Transverse colon (tissue), 4 donors: Measurements from ENCODE around the gene PUS7.
"Not testable (repeated sequence)": the region's sequence is repeated elsewhere in the genome, so short reads cannot be mapped to it uniquely, and the experiment has no call there.

Source experiments
- CTCF ChIP-seq, 5 experiments: fragments of 200-600 bp in 3 of 5; fragments of 450-650 bp in 2 of 5; sonication (generic) in 3 of 5; IDR thresholded peaks; 1 replicate in 2 of 5; 2 replicates in 3 of 5; pipeline ENCODE4 v1.5.1; 2016 to 2017; ENCODE audit warnings: antibody characterized with exemption in 5 of 5, inconsistent platforms in 3 of 5, mild to moderate bottlenecking in 2 of 5, moderate library complexity in 1 of 5
- EP300 ChIP-seq: sonication (generic); formaldehyde crosslinking; IDR thresholded peaks from one replicate; pipeline ENCODE4 v1.6.1; 2017; ENCODE audit warnings: antibody characterized with exemption, low read depth
- POLR2A ChIP-seq: fragments of 450-650 bp; IDR thresholded peaks from one replicate; pipeline ENCODE4 v1.6.1; 2016; ENCODE audit warnings: antibody characterized with exemption, mild to moderate bottlenecking, moderate library complexity
- POLR2AphosphoS5 ChIP-seq, 3 donors: sonication (generic); formaldehyde crosslinking; IDR thresholded peaks; one replicate each; pipeline ENCODE4 v1.6.1; 2016; ENCODE audit warnings: antibody characterized with exemption in 3 of 3

- not testable (repeated sequence) for TF ChIP-seq CTCF (IDR thresholded peaks at IDR 0.05); EP300; POLR2A; POLR2AphosphoS5 (IDR thresholded peaks at IDR 0.05)
Measured at GRCh38 chr7:105527737-105528136, 5.7 kb upstream of the PUS7 start.
